ENCODE results near the gene RCOR2. TPM values are rescaled to one million over a fixed set of nuclear protein-coding genes. Genes with fewer than 3 reads are reported as not detected.
"Not testable (repeated sequence)": the region's sequence is repeated elsewhere in the genome, so short reads cannot be mapped to it uniquely, and the experiment has no call there.

RCOR2 gene
- total RNA-seq (under 1 TPM in 5 of 7 donors, not detected in 2; 0.17 to 0.52 (median 0.26) TPM), polyA plus RNA-seq (under 1 TPM; 0.07 to 0.18 (median 0.10) TPM)
- long read RNA-seq, donor 1: 0 reads
- long read RNA-seq, donor 2, partial matches to known transcripts: 0 of 3 reads
- long read RNA-seq, donor 2, other reads (novel, unspliced or antisense): 0 of 3 reads

DNA sequence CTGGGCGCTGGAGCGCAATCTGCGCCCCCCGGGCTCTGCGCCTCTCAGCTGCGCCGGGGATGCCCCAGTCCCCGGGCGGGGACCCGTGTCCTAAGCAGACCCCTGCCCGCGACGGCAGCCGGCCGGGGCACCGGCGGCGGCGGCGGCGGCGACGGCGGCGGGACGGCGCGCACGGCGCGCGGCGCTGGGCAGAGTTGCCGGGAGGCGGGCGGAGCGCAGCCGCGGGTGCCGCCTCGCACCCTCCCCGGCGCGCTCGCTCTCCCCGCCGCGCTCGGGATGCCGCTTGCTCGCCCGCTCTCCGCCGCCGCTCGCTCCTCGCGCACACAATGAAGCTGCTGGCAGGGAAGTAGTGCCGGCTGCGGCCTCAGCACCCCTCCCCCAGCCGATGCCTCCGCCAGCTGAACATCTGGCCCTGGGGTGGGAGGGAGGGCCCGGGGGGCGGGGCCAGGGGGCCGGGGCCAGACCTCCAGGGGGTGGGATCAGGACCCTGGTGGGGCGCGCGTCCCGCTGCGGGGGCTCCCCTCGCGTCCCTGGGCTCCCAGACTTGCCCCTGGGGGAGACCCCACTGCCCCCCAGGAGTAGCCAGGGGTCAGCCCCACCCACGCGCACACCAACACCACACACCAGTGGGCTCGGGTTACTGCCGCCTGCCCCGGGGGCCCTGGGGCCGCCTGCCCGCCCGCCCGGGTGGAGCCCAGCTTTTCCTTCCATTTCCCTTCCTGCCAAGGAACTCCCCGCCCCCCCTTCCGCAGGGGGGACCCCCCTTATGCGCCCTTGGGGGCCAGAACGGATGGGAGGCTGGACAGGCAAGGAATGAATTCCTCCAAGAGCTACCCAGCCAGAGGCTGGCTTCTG, at the start of gene RCOR2:
Gene RCOR2 (minus strand): TSS at position 328 of the 855 bp plus-strand sequence. CDS start 708 bp downstream, outside the sequence.
- peaks cover 0 to 59% (median 6%) of the 10 kb centered on the region in 7 donors for H3K27me3 ChIP-seq (replicated peaks in 1 of 7)
- TF ChIP-seq POLR2AphosphoS5 (IDR thresholded peaks at IDR 0.05) (peak in 2 of 3 donors; percentile 66 to 67), POLR2A (IDR thresholded peaks at IDR 0.05) (no peak)
- TF ChIP-seq, protein P1, sequence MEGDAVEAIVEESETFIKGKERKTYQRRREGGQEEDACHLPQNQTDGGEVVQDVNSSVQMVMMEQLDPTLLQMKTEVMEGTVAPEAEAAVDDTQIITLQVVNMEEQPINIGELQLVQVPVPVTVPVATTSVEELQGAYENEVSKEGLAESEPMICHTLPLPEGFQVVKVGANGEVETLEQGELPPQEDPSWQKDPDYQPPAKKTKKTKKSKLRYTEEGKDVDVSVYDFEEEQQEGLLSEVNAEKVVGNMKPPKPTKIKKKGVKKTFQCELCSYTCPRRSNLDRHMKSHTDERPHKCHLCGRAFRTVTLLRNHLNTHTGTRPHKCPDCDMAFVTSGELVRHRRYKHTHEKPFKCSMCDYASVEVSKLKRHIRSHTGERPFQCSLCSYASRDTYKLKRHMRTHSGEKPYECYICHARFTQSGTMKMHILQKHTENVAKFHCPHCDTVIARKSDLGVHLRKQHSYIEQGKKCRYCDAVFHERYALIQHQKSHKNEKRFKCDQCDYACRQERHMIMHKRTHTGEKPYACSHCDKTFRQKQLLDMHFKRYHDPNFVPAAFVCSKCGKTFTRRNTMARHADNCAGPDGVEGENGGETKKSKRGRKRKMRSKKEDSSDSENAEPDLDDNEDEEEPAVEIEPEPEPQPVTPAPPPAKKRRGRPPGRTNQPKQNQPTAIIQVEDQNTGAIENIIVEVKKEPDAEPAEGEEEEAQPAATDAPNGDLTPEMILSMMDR (IDR thresholded peaks at IDR 0.05 in 8 of 11, conservative IDR thresholded peaks at IDR 0.05 in 3 of 11): no peak
- WGBS, 5 donors: 0 to 1% (median 0%) methylated on average over 32 to 85 of the region's 85 CpGs; no CpG with 5 or more reads in 1 of the 5 donors
- DNase-seq: peak; percentile 90
- peak within 1 kb of the TSS in 5 of 8 donors; percentile 30 to 60 (median 43) for H3K27ac ChIP-seq
- H3K36me3 ChIP-seq: peaks cover 0 to 8% (median 0%) of the 10 kb centered on the region in 6 donors
- H3K9me3 ChIP-seq: no peaks in the 10 kb centered on the region
- peaks cover 27 to 64% (median 50%) of the 10 kb centered on the region in 6 donors for H3K4me1 ChIP-seq
- peak within 1 kb of the TSS; percentile 32 to 76 (median 46) for H3K4me3 ChIP-seq
- intact Hi-C loops (cut with DNase I; ENCODE audit: low total_unique reads): no loop called here

DNA sequence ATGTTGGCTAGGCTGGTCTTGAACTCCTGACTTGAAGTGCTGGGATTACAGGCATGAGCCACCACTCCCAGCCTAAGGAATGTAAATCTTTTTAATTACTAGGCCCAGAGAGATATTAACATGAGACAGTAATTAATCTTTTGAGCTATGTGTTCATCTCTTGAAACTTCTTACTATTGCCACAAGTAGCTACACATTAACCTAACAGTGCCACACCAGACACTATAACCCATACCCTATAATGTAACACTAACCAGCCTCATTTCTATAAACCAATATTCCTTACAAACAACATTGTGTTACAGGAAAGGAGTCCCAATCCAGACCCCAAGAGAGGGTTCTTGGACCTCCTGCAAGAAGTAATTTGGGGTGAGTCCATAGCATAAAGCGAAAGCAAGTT, 49.5 kb upstream of the RCOR2 start:
- no peak overlapping the region for H3K4me3 ChIP-seq
- DNase-seq: no peak
- TF ChIP-seq POLR2A (IDR thresholded peaks at IDR 0.05) (no peak), POLR2AphosphoS5 (IDR thresholded peaks at IDR 0.05) (no peak)
- TF ChIP-seq, protein P1 (IDR thresholded peaks at IDR 0.05 in 8 of 11, conservative IDR thresholded peaks at IDR 0.05 in 3 of 11): no peak
- intact Hi-C loops (cut with DNase I; ENCODE audit: low total_unique reads): no loop called here
- WGBS, 5 donors: 92 to 100% (median 100%) methylated on average over 1 of the region's 1 CpG
- no peaks in the 10 kb centered on the region for H3K9me3 ChIP-seq
- no peak overlapping the region for H3K27ac ChIP-seq
- H3K4me1 ChIP-seq: peaks cover 0 to 9% (median 8%) of the 10 kb centered on the region in 6 donors
- H3K36me3 ChIP-seq: no peaks in the 10 kb centered on the region
- peaks cover 0 to 12% (median 0%) of the 10 kb centered on the region in 7 donors for H3K27me3 ChIP-seq (replicated peaks in 1 of 7)

DNA sequence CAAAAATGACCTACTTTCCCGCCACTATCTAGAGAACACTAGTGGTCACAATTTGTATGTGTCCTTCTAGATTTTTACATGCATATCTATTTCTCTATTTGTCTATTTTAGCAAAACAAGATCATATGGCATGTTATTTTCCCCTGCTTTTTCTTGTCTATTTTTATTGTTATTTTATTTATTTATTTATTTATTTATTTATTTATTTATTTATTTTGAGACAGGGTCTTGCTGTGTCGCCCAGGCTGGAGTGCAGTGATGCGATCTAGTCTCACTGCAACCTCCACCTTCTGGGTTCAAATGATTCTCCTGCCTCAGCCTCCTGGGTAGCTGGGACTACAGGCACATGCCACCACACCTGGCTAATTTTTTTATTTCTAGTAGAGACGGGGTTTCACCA, 46.9 kb upstream of the RCOR2 start:
- DNase-seq; H3K27ac ChIP-seq; H3K27me3 ChIP-seq (replicated peaks in 1 of 7); H3K9me3 ChIP-seq; H3K4me3 ChIP-seq; H3K36me3 ChIP-seq; intact Hi-C loops (cut with DNase I; ENCODE audit: low total_unique reads): not testable (repeated sequence)
- WGBS, 5 donors: 89 to 99% (median 92%) methylated on average over 4 of the region's 4 CpGs
- peaks cover 0 to 17% (median 13%) of the 10 kb centered on the region in 6 donors for H3K4me1 ChIP-seq

DNA sequence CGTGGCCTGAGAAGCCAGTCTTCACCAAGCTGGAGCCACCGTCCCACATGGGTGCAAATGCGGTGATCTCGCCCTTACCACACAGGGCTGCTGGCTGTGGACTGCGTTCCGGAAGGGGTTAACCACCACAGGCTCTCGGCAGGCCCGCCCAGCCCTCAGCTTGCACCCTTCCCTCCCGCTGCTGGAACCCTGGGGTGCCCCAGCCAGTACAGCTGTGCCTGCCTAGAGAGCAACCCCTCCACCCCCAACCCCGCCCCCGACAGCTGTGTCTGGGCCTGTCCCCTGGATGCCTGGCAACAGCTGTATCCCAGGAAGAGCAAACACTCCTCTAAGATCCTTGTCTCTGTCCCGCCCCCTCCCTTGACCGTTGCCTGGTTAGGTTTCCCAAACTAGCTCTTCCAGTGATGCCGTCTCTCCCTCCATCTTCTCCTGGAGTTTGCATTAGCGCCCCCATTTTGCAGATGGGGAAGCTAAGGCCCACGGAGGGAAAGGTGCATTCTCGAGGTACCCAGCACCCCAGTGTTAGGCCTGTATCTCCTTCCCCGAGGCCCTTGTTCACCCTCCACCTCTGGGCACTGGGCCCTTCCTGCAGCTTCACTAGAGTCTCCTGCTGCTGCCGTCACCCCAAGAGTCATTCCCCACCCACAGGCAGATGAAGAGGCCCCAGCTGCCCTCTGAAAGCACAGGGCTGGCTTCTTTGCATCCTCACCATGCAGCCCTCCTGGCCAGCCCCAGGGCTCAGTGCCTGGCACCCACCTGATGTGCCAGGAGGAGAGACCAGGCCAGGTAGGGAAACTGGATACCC, 44.8 kb upstream of the RCOR2 start:
- Histone ChIP-seq H3K4me1 (peaks cover 0 to 17% (median 13%) of the 10 kb centered on the region in 6 donors), H3K36me3 (peaks cover 0 to 15% (median 0%) of the 10 kb centered on the region in 6 donors), H3K27me3 (replicated peaks in 1 of 7) (no peaks in the 10 kb centered on the region), H3K4me3 (peak overlapping the region in 1 of 8 donors; percentile 11), H3K9me3 (no peaks in the 10 kb centered on the region), H3K27ac (no peak overlapping the region)
- WGBS, 5 donors: 55 to 67% (median 63%) methylated on average over 14 to 19 of the region's 19 CpGs
- DNase-seq: no peak
- TF ChIP-seq POLR2A (IDR thresholded peaks at IDR 0.05) (no peak), POLR2AphosphoS5 (IDR thresholded peaks at IDR 0.05) (peak; percentile 7 to 40 (median 27))
- TF ChIP-seq, protein P1 (IDR thresholded peaks at IDR 0.05 in 8 of 11, conservative IDR thresholded peaks at IDR 0.05 in 3 of 11): no peak
- intact Hi-C loops (cut with DNase I; ENCODE audit: low total_unique reads): no loop called here
